Caki2 (cell line): ENCODE measurements around the gene PDE3B. TPM values are rescaled to one million over a fixed set of nuclear protein-coding genes. Genes with fewer than 3 reads are reported as not detected.

Source experiments
- total RNA-seq: library from RNA; depleted of rRNA; stranded (reverse); fragments of >200 nt; shearing (Covaris generic); gene quantifications from 2 replicates; pipeline ENCODE4 v1.2.3, GENCODE V29; 2014; ENCODE audit warnings: low replicate concordance; rRNA removed

PDE3B gene
- total RNA-seq, 1 experiment from 2014 or later, result 0.54 TPM

Other genes starting within 250 kb of the PDE3B start
- gene COPB1, start 144.0 kb upstream of the PDE3B start, total RNA-seq, result 248 and 274 TPM in 2 replicates
- 354 and 406 TPM in 2 replicates for gene PSMA1, start 123.4 kb upstream of the PDE3B start, total RNA-seq
- 5.6 and 9.6 TPM in 2 replicates for gene CYP2R1, start 248.4 kb downstream of the PDE3B start, total RNA-seq